ENCODE data around the gene CDSN.

Gene CDSN

DNA sequence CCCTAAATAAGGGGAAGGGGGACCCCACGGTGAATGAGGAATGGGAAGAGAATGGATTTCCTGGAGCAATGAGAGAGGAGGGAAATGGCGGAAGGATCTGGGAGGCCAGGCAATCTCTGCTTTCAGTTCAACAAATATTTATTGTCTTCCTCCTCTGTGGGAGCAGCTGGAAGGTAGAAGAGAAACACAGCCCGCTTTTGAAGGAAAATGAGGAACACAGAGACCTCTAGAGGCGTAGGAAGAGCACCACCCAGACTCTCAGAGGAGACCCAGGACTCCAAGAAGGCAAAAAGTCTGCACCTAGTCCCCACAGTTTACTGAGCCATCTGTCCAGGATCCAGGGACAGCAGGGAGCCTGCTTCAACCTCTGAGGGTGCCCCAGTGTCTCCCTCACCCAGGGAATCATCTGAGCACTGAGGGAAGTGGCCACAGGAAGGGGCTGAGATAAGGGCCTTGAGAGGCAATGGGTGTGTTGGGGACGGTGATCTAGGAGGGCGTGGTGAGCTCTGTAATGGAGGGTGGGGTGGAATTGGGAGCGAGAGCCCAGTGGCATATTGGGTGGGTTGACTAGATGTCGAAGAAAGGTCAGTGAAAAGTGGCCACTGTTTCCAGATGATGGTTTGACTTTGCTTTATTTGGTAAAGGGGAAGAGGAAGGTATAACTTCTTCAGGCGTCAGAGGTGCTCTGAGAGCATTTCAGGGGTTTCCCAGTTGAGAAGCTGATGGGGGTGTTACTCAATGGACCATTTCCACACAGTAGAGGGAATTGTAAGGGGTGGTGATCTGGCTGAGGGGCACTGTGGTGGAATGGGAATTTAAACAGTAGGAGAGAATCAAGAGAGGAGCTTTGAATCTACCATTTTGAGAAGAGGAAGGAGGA, 5.0 kb downstream of the CDSN start:
- FAIRE-seq: no peak

DNA sequence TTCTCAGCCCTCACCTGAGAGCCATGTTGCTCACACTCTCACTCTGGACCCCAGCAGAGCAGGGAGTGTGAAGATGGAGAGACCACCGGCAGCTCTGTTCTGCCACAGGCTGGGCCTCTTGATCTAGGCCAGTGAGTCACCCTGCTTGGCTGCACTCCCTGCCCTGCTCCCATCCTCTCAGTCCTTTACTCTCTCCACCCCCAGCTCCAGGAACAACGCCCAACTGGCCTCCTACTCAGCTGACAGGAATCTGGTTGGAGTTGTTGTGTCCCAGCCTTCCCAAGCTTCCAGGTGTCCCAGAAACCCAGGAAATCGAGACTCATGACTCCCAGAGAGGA, 5.7 kb downstream of the CDSN start, which contains the start of gene PSORS1C1:
TSS of gene PSORS1C1 (plus strand) at position 260 of the 338 bp plus-strand sequence. CDS start 14,833 bp downstream, outside the sequence.
- FAIRE-seq: no peak

DNA sequence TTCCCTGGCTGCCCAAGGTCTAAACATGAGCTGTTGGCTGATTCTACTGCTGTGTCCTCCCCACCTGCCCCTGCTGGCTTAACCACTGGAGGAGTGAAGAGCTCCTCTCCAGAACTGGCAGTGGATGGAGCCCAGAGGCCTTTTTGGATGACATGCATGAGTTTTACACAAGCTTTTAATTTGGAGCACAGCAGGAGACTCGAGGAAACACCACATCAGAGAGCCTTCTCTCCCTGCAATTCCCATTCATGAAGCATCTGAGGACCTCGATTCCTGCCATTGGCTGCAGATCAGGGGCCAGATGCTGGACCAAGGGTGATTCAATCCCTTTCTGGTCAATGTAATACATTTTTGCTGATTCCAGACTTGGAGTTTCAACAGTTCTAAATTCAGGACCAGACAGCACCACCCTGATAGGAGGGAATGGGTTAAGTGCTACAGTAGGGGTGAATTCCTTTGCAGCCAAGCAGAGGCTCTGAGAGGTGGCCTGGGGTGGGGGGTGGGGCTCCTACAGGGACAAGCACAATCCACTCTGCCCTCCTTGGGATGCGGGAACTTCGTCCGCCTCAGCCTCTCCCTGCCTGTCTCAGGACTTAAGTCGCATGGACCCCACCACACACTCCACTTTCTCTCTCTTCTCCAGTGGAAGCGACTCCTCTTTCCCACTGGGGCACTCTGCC, 6.2 kb downstream of the CDSN start:
- FAIRE-seq: no peak

DNA sequence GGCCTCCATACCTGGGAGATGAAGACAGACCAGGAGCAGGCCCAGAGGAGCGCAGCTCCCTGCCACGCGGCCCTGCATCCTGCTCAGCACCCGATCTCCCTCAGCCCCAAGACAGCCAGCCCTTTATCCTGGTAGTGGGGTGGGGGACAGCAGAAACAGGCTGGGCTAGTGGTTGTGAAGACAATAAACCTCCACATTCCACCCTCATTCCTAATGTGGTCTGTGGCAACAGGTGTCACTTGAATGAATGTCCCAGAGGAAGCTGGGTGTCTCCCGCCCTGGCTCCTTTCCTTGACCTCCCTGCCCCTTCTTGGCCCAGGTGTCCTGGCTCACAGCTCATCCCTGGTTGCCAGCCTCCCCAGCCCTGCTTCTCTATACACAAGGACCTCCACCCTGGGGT, 7.8 kb downstream of the CDSN start, which contains the start of gene C6orf15:
TSS of gene C6orf15 (minus strand) at position 98 of the 400 bp plus-strand sequence. CDS start at position 78, 20 bp downstream.
- FAIRE-seq: no peak

- FAIRE-seq: no peak
These were observed 8.5 kb downstream of the CDSN start for GRCh38 chr6:31111712-31112111.

DNA sequence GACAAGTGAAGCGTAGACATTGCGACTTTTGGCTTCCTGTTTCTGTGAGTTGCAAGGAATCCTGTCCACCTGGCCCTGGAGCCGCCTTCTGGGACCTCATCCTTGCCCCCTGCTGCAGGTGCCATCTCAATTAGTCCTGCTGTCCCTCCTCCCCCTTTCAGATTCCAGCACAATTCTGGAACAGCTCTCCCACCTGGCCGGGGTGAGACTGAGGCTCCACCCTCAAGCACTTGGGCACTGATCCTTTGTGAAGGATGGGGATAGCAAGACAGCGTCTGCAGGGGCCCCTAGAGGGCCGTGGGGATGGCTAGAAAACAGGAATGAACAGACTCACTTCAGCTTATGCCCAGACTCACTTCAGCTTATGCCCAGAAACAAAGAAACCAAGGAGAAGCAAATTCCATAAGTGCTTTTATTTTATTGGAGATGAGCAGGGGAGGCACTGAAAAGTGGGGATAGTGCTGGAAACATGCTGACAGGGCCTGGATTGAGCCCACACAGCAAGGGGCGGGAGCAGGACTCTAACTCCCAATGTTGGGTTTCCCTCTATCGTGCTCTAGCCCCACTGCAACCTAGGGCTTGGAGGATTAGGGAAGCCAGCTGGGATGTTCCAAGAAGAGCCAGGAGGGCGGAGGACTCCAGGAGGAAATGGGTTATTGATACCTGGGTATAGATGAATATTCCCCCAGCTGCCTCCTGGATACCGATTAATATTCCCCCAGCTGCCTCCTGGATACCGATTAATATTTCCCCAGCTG, 9.2 kb downstream of the CDSN start:
- no peak for FAIRE-seq

DNA sequence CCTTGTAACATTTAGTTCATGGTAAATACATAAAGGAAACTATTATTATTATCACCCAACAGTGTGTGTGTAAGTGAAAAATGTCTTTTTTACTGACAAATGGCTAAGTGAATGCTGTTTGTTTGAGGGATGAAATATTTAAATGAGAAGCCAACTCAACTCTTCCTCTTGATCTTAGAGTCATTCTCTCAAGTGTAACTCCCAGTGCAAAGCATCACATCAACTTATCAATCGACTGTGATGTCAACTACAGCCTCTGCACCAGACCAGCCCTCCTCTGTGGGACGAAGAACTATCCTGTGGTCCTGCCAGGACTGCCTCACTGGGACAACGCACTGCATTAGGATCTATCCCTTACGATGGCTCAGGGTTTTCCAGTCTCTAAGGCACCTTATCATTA, 13.2 kb downstream of the CDSN start:
- no peak for FAIRE-seq

- FAIRE-seq: no peak
These were observed 17.1 kb downstream of the CDSN start for GRCh38 chr6:31103136-31103535.

DNA sequence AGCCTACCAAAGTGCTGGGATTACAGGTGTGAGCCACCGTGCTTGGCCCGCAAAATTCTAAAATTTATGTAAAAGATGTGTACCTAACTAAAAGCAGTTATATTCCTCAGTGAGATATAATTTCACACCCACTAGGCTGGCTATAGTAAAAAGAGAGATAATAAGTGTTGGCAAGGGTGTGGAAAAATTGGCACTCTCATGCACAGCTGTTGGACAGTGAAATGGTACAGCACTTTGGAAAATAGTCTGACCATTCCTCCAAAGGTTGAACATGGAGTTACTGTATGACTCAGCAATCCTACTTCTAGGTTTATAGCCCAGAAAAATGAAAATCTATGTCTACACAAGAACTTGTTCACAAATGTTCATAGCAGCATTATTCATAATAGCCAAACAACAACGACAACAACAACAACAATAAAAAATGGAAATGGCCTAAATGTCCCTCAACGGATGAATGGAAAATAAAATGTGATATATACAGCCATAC, 21.8 kb downstream of the CDSN start:
- no peak for FAIRE-seq

DNA sequence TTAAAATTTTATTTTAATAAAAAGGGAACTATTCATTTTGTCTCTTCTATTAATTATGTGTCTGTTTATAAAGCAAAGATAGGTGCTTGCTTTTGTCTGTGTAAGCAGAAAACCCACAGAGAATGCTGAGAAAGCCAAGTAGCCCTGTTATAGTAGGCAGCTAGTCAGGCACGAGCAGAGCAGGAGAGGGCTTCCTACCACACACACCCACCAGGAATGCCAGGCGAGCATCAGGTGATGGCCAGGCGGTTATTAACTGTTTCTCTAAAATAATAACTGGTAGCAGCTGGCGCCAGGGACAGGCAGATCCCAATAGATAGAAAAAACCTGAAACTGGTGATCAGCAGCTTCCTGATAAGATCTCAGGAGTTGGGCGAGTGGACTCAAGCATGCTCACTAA, 23.6 kb downstream of the CDSN start:
- FAIRE-seq: no peak

DNA sequence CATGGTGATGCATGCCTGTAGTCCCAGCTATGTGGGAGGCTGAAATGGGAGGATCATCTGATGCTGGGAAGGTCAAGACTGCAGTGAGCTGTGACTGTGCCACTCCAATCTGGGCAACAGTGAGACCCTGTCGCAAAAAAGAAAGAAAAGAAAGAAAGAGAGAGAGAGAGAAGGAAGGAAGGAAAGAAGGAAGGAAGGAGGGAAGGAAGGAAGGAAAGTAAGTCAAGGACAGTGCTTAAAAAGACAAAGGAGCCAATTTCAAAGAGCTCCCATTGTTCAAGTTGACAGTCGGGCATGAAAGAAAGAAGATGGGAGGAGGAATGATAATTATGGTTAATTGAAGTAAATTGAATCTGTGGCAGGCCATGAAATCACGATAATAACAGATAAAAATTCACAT, 24.0 kb downstream of the CDSN start:
- FAIRE-seq: no peak

DNA sequence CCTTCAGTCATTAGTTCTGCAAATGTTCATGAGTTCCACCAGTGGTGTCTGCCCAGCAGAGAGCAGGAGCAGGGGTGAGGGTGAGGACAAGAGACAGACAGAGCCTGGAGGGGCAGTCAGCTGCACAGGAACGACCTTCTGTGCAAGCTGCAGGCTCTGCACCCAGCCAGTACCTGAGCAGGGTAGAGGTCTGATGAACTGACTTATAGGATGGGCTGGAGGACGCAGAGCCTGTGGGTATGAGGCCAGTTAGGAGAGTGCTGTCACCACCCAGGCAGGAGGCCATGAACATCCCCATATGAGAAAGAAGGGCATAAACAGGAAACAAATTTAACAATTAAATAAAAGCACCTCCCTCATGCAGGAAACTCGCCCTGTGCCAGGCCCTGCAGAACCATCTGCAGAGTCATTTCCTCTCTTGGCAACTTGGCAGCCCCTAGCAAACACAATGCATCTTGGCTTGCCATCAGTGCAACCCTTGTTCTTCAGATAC, 25.8 kb downstream of the CDSN start:
- no peak for FAIRE-seq

DNA sequence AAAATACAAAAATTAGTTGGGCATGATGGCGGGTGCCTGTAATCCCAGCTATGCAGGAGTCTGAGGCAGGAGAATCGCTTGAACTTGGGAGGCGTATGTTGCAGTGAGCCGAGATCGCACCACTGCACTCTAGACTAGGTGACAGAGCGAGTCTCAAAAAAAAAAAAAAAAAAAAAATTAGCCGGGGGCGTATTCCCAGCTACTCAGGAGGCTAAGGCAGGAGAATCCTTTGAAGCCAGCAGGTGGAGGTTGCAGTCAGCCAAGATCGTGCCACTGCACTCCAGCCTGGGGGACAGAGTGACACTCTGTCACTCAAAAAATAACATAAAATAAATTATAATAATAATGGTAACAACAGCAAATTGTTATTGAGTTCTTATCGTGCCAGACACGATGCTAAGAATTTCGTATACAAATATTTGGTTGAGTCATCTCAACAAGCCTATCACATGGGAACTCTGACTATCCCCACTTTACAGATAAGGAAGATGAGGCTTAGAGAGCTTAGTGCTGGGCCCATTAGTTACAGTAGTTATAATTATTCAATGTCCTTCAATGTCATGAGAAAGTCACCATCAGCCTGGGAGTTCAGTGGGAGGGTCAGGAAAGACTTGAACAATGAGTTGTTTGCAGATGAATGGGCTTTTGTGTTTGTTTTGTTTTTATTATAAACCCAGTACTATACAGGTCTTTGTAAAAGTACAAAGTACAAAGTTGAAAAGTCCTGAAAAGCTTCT, 27.3 kb downstream of the CDSN start:
- no peak for FAIRE-seq

GRCh38 chr6:31092238-31092637, 28.0 kb downstream of the CDSN start:
- FAIRE-seq: no peak

DNA sequence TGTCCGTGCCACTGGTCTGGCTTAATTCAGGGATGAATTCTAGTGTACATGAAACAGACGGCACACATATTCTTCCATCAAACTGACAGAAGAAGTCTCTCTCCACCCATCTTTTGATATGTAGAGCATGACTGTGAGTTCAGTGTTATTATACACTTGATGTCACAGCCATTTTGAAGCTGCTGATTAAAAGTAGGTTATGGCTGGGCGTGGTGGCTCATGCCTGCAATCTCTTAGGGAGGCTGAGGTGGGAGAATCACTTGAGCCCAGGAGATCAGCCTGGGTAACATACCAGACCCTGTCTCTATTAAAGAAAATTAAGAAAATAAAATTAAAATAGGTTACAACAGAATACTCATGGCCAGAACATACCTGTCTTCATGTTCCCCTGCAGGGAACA, 28.6 kb downstream of the CDSN start:
- no peak for FAIRE-seq

GRCh38 chr6:31090973-31091364, 29.3 kb downstream of the CDSN start:
- no peak for FAIRE-seq

DNA sequence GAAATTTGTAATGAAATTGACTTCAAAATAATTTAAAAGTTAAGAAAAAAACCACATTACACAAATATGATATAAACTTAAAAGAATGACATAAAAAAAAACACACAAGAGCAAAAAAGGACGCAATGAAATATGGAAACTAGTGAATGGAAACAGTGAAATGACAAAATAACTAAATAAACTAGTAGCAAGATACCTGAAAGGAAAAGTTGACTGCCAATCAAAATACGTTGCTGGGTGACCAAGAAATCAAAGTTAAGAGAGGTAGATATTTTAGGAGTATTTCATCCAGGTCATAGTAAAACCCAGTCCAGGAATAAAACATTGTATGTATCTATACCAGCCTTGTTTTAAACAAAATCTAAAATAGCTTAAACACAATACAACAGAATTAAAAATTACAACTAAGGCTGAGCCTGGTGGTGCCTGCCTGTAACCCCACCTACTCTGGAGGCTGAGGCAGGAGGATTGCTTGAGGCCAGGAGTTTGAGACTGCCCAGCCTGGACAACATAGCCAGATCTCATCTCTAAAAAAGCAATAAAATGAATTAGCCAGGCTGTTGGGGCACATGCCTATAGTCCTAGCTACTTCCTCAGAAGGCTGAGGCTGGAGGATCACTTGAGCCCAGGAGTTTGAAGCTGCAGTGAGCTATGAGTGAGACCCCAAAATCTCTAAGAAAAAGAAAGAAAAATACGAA, 29.8 kb downstream of the CDSN start:
- no peak for FAIRE-seq

- peak; percentile 47 for FAIRE-seq
These were observed 32.7 kb downstream of the CDSN start for GRCh38 chr6:31087494-31088089.

GRCh38 chr6:31086788-31087440, 33.3 kb downstream of the CDSN start:
- no peak for FAIRE-seq

GRCh38 chr6:31083742-31084354, 36.4 kb downstream of the CDSN start:
- no peak for FAIRE-seq

All from islet of Langerhans (tissue), 1 donor.